ENCODE results near the gene METTL3. TPM values are rescaled to one million over a fixed set of nuclear protein-coding genes. Genes with fewer than 3 reads are reported as not detected.

METTL3 gene
- total and polyA plus RNA-seq, 2 of the 8 experiments (the other 6 are each of a cell fraction or from before 2014, with no cell fraction given), result 103 to 144 TPM

DNA sequence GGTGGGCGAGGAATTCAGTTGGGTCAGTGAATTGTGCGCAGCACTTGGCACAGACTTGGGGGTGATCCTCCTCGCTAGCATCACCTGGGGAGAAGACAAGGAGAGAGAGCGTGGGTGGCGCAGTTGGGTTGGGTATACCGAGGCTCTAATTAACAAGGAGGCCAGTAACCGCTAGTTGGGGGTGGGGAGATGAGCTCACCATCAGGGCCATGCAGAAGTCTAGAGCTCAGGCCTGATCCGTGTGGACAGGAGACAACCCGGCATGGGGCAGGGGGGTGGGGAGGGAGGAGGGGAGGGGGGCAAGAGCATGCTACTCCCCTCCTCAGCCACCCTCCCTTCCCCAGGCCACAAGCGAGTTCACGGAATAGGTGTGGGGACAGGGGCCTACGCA, 14.4 kb upstream of the METTL3 start:
- Histone ChIP-seq H3K27ac (ENCODE audit: low read depth, low read length) (peak overlapping the region; percentile 80), H4K5ac (ENCODE audit: insufficient read length, low read depth, low read length) (peak overlapping the region; percentile 97), H3K79me1 (ENCODE audit: low read depth, low read length) (peaks cover 25% of the 10 kb centered on the region), H3K4me1 (replicated peaks in 1 of 4; ENCODE audit: control insufficient read depth in 3 of 4, insufficient read depth in 4 of 4, low read length in 3 of 4) (peaks cover 13 to 67% (median 41%) of the 10 kb centered on the region in 4 experiments), H2BK5ac (ENCODE audit: low read depth, low read length) (peak overlapping the region; percentile 91), H2BK15ac (ENCODE audit: low read length) (peak overlapping the region; percentile 62; the same call in 1 of the 2 replicates), H3K18ac (ENCODE audit: extremely low read depth, low read length) (peak overlapping the region; percentile 99), H3K9me3 (ENCODE audit: insufficient read depth in 2 of 2, low read depth in 1 of 2, low read length in 1 of 2) (no peaks in the 10 kb centered on the region), H3K27me3 (replicated peaks in 1 of 4; ENCODE audit: control insufficient read depth in 3 of 4, extremely low read depth in 1 of 4, insufficient read depth in 3 of 4, low read length in 3 of 4) (no peaks in the 10 kb centered on the region), H3K9ac (replicated peaks in 1 of 4; ENCODE audit: extremely low read depth in 1 of 4, low read depth in 3 of 4, low read length in 3 of 4) (peak overlapping the region; percentile 46 to 83 (median 76)), H4K20me1 (replicated peaks in 1 of 2; ENCODE audit: control insufficient read depth in 1 of 2, insufficient read depth in 2 of 2, low read length in 2 of 2) (peaks cover 3 to 30% of the 10 kb centered on the region in 2 experiments), H3K23me2 (ENCODE audit: low read depth, low read length) (peaks cover 14% of the 10 kb centered on the region), H3K23ac (ENCODE audit: insufficient read length) (no peak overlapping the region), H3K4me2 (ENCODE audit: insufficient read depth in 1 of 2, low read depth in 2 of 2, low read length in 2 of 2) (peak overlapping the region; percentile 73 to 81), H3K79me2 (ENCODE audit: control insufficient read depth in 1 of 2, insufficient read depth in 2 of 2, low read length in 2 of 2) (peaks cover 13 to 74% of the 10 kb centered on the region in 2 experiments), H3K4me3 (ENCODE audit: extremely low read depth in 1 of 4, insufficient read depth in 2 of 4, low read depth in 3 of 4, low read length in 4 of 4) (peak overlapping the region; percentile 50 to 82 (median 68)), H2BK20ac (ENCODE audit: low read length) (peak overlapping the region; percentile 73; the same call in 1 of the 2 replicates), H3K4ac (replicated peaks; ENCODE audit: insufficient read length, low read depth, low read length) (peak overlapping the region; percentile 75), H4K8ac (ENCODE audit: extremely low read depth, insufficient read depth, low read length) (peak overlapping the region; percentile 79), H2BK12ac (ENCODE audit: low read depth, low read length) (peak overlapping the region; percentile 92; the same call in 1 of the 2 replicates), H2AK5ac (ENCODE audit: low read depth, low read length) (peak overlapping the region; percentile 70; the same call in 1 of the 2 replicates), H2AFZ (ENCODE audit: low read length) (no peak overlapping the region), H2BK120ac (replicated peaks; ENCODE audit: low read depth, low read length) (peak overlapping the region; percentile 51), H3K56ac (replicated peaks; ENCODE audit: insufficient read length, low read depth, low read length) (peak overlapping the region; percentile 12), H3K14ac (ENCODE audit: insufficient read length) (peak overlapping the region; percentile 34), H4K91ac (replicated peaks; ENCODE audit: insufficient read length, low read length) (peak overlapping the region; percentile 96), H3K36me3 (ENCODE audit: control insufficient read depth in 2 of 4, insufficient read depth in 4 of 4, low read length in 3 of 4) (peaks cover 24 to 68% (median 38%) of the 10 kb centered on the region in 4 experiments)
- no peak for DNase-seq (ENCODE audit: low read depth in 1 of 2, low spot score in 2 of 2)
- CTCF ChIA-PET (ENCODE audit: partially characterized antibody), result interaction anchor here (0.7 to 7.6 kb wide), 12 partner anchors 9 to 48 kb away, joined by 3 to 59 read pairs (median 6); partner anchors contain the start of genes METTL3, RAB2B and TOX4
- no peak for TF ChIP-seq CTBP2 (IDR thresholded peaks at IDR 0.05; ENCODE audit: borderline replicate concordance, insufficient read depth, insufficient read length, low read length)
- no peak for TF ChIP-seq HDAC2 (IDR thresholded peaks at IDR 0.05; ENCODE audit: borderline replicate concordance in 1 of 2, low read depth in 2 of 2, low read length in 2 of 2)
- TF ChIP-seq KDM5A (IDR thresholded peaks at IDR 0.05; ENCODE audit: low read length), result no peak
- TF ChIP-seq CHD2 (IDR thresholded peaks at IDR 0.05; ENCODE audit: low read length), result no peak
- TF ChIP-seq POLR2AphosphoS5 (IDR thresholded peaks at IDR 0.05; ENCODE audit: low read depth, low read length), result 0 out of 2 replicates have a peak, but pooled peaks have one; percentile 14
- TF ChIP-seq ZNF274 (IDR thresholded peaks at IDR 0.05; ENCODE audit: borderline replicate concordance, extremely low read depth, low read length), result no peak
- 36% methylated on average over 8 of the region's 12 CpGs; no CpG with 5 or more reads in 1 of the 2 experiments for WGBS, 2 experiments (ENCODE audit: extremely low coverage in 1 of 2, insufficient coverage in 1 of 2, insufficient read length in 1 of 2, insufficient replicate concordance in 2 of 2, low coverage in 1 of 2, low lambda C conversion rate in 2 of 2, missing lambda C conversion rate in 1 of 2)
- POLR2A ChIA-PET (ENCODE audit: partially characterized antibody), result interaction anchor here (0.9 to 32.5 kb wide), 17 partner anchors 7 to 217 kb away, joined by 3 to 769 read pairs (median 10); partner anchors contain the start of genes METTL3, RAB2B, SALL2 and TOX4
- FAIRE-seq, result no peak
